ENCODE measurements around the gene EFNB3.

DNA sequence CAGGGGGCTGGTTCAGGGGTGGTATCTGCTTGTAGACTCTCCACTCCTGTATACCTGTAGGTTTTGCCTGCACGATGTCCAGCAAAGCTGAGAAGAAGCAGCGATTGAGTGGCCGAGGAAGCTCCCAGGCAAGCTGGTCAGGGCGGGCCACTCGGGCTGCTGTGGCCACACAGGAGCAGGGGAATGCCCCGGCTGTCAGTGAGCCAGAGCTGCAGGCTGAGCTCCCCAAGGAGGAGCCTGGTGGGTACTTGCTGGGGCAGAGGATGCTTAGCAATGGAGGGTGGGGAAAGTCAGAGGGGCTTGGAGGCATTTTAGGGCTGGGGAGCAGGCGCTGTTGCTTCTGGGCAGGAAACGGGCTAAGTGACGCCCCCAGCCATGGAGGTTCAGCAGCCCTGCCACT, 14.7 kb downstream of the EFNB3 start:
- TF ChIP-seq, protein P1, sequence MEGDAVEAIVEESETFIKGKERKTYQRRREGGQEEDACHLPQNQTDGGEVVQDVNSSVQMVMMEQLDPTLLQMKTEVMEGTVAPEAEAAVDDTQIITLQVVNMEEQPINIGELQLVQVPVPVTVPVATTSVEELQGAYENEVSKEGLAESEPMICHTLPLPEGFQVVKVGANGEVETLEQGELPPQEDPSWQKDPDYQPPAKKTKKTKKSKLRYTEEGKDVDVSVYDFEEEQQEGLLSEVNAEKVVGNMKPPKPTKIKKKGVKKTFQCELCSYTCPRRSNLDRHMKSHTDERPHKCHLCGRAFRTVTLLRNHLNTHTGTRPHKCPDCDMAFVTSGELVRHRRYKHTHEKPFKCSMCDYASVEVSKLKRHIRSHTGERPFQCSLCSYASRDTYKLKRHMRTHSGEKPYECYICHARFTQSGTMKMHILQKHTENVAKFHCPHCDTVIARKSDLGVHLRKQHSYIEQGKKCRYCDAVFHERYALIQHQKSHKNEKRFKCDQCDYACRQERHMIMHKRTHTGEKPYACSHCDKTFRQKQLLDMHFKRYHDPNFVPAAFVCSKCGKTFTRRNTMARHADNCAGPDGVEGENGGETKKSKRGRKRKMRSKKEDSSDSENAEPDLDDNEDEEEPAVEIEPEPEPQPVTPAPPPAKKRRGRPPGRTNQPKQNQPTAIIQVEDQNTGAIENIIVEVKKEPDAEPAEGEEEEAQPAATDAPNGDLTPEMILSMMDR (IDR thresholded peaks at IDR 0.05), result no peak
- TF ChIP-seq POLR2AphosphoS2 (conservative IDR thresholded peaks at IDR 0.05; ENCODE audit: low read length), result no peak
- TF ChIP-seq MYC (IDR thresholded peaks at IDR 0.05; ENCODE audit: borderline replicate concordance, low read length), result no peak
- no peak for TF ChIP-seq JUNB (IDR thresholded peaks at IDR 0.05)
- TF ChIP-seq CEBPB (IDR thresholded peaks at IDR 0.05), result no peak
